Loucy (cell line): ENCODE data around the gene OOSP1.
A peak's percentile ranks its signal among the peaks of the same experiment; 100 is the strongest.

ENCODE experiments used
- H2AFZ ChIP-seq: fragments of 200-600 bp; sonication (generic); 2 replicates; pipeline ENCODE4 v1.6.0; 2016; ENCODE audit warnings: antibody characterized with exemption, mild to moderate bottlenecking, low read length, moderate library complexity
- H3F3A ChIP-seq: fragments of 200-600 bp; 2 replicates; pipeline ENCODE4 v1.6.0; 2016; ENCODE audit warnings: antibody characterized with exemption, low read depth, mild to moderate bottlenecking
- H3K27me3 ChIP-seq: fragments of 200-600 bp; sonication (generic); 2 replicates; pipeline ENCODE4 v1.6.1; 2014; ENCODE audit warnings: low read length, mild to moderate bottlenecking; ENCODE audit not compliant: insufficient read depth, poor library complexity, severe bottlenecking
- H3K36me3 ChIP-seq: fragments of 200-600 bp; sonication (generic); 2 replicates; pipeline ENCODE4 v1.6.1; 2016; ENCODE audit warnings: low read length; ENCODE audit not compliant: insufficient read depth
- H3K4me1 ChIP-seq: fragments of 200-600 bp; sonication (generic); 2 replicates; pipeline ENCODE4 v1.5.1; 2014; ENCODE audit warnings: low read length, mild to moderate bottlenecking; ENCODE audit not compliant: insufficient read depth, poor library complexity, severe bottlenecking
- H3K4me2 ChIP-seq: fragments of 200-600 bp; sonication (generic); 2 replicates; pipeline ENCODE4 v1.6.0; 2014; ENCODE audit warnings: antibody characterized with exemption, low read length, low read depth, mild to moderate bottlenecking; ENCODE audit not compliant: poor library complexity, severe bottlenecking
- H3K4me3 ChIP-seq: fragments of 200-600 bp; sonication (generic); 2 replicates; pipeline ENCODE4 v1.5.1; 2014; ENCODE audit warnings: low read length, mild to moderate bottlenecking, mixed read lengths; ENCODE audit not compliant: poor library complexity, severe bottlenecking
- H3K79me2 ChIP-seq: fragments of 200-600 bp; sonication (generic); 2 replicates; pipeline ENCODE4 v1.6.1; 2014; ENCODE audit warnings: low read length; ENCODE audit not compliant: insufficient read depth
- H3K9ac ChIP-seq: fragments of 200-600 bp; sonication (generic); 2 replicates; pipeline ENCODE4 v1.6.0; 2014; ENCODE audit warnings: mild to moderate bottlenecking, low read depth, low read length, moderate library complexity; ENCODE audit not compliant: poor library complexity, severe bottlenecking
- H3K9me2 ChIP-seq: fragments of 200-600 bp; sonication (generic); replicated peaks from 2 replicates; pipeline ENCODE4 v1.6.1; 2016; ENCODE audit warnings: low read depth, low read length, mixed read lengths
- H3K9me3 ChIP-seq: fragments of 200-600 bp; sonication (generic); 2 replicates; pipeline ENCODE4 v1.6.1; 2014; ENCODE audit warnings: mild to moderate bottlenecking, antibody characterized with exemption, low read length, low read depth; ENCODE audit not compliant: insufficient read depth
- H4K20me1 ChIP-seq: fragments of 200-600 bp; sonication (generic); 2 replicates; pipeline ENCODE4 v1.6.0; 2014; ENCODE audit warnings: antibody characterized with exemption, low read length, mild to moderate bottlenecking; ENCODE audit not compliant: insufficient read depth, poor library complexity, severe bottlenecking
- CTCF ChIP-seq: fragments of 200-600 bp; sonication (generic); conservative IDR thresholded peaks from 2 replicates; pipeline ENCODE4 v1.5.1; 2014; ENCODE audit warnings: mild to moderate bottlenecking, antibody characterized with exemption, low read length
- EZH2phosphoT487 ChIP-seq: fragments of 200-600 bp; IDR thresholded peaks from 2 replicates; pipeline ENCODE4 v1.6.1; 2018; ENCODE audit warnings: antibody characterized with exemption, mild to moderate bottlenecking, moderate library complexity, borderline replicate concordance

Gene OOSP1

GRCh38 chr11:59938132-59938531, at the start of gene OOSP1:
Gene OOSP1 (plus strand): TSS chr11:59938432. CDS start chr11:59938455, 23 bp downstream.
- H2AFZ ChIP-seq = no peak within 1 kb of the TSS
- no peaks in the 10 kb centered on the region for H3K9me2 ChIP-seq
- H3K9ac ChIP-seq = no peak within 1 kb of the TSS
- no peaks in the 10 kb centered on the region for H3K27me3 ChIP-seq
- no peaks in the 10 kb centered on the region for H4K20me1 ChIP-seq
- TF ChIP-seq CTCF (no peak), EZH2phosphoT487 (no peak)
- no peaks in the 10 kb centered on the region for H3K9me3 ChIP-seq
- H3K4me2 ChIP-seq = no peak within 1 kb of the TSS
- no peaks in the 10 kb centered on the region for H3F3A ChIP-seq
- H3K4me1 ChIP-seq = peaks cover 8% of the 10 kb centered on the region
- H3K36me3 ChIP-seq = no peaks in the 10 kb centered on the region
- H3K4me3 ChIP-seq = no peak within 1 kb of the TSS
- H3K79me2 ChIP-seq = no peaks in the 10 kb centered on the region

- Histone ChIP-seq H3K27me3 (no peaks in the 10 kb centered on the region), H3K4me1 (peaks cover 10% of the 10 kb centered on the region), H4K20me1 (no peaks in the 10 kb centered on the region), H3K36me3 (no peaks in the 10 kb centered on the region), H3K4me2 (no peak overlapping the region), H3K79me2 (no peaks in the 10 kb centered on the region), H3F3A (no peaks in the 10 kb centered on the region), H3K9me2 (no peaks in the 10 kb centered on the region), H3K4me3 (no peak overlapping the region), H3K9me3 (no peaks in the 10 kb centered on the region; the same call in 1 of the 2 replicates), H2AFZ (peak overlapping the region; percentile 77; the same call in 1 of the 2 replicates), H3K9ac (peak overlapping the region; percentile 27)
- TF ChIP-seq CTCF (no peak), EZH2phosphoT487 (no peak)
Observed at GRCh38 chr11:59891781-59892181, 46.5 kb upstream of the OOSP1 start.

DNA sequence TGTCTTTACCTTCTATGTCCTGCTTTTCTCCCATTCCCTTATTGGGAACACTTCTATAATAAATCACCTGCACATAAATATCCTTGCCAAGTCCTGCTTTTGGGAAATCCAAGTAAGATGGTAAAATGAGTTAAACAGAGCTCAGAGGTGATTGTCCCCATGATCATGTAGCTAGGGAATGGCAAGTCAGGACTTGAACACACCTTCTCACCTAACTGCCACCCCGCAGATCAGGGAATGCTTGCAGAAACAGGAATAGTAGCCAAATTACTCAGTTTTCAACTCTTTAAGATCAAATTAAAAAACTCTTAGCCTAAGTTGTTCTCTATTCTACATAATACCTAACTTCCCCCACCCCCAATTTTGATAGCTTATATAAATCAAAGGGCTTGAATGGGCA, 43.6 kb upstream of the OOSP1 start:
- Histone ChIP-seq H3K9me2 (no peaks in the 10 kb centered on the region), H3K27me3 (no peaks in the 10 kb centered on the region), H3K4me3 (no peak overlapping the region), H2AFZ (no peak overlapping the region), H3K36me3 (no peaks in the 10 kb centered on the region), H4K20me1 (no peaks in the 10 kb centered on the region), H3K79me2 (no peaks in the 10 kb centered on the region), H3K9ac (no peak overlapping the region), H3K4me2 (no peak overlapping the region), H3F3A (no peaks in the 10 kb centered on the region), H3K4me1 (peaks cover 16% of the 10 kb centered on the region), H3K9me3 (no peaks in the 10 kb centered on the region; the same call in 1 of the 2 replicates)
- no peak for TF ChIP-seq EZH2phosphoT487
- no peak for TF ChIP-seq CTCF
